Common myeloid progenitor, CD34-positive (primary cell): ENCODE data around the gene AANAT. TPM values are rescaled to one million over a fixed set of nuclear protein-coding genes. Genes with fewer than 3 reads are reported as not detected.

Source experiments
- CTCF ChIA-PET: fragments of 350-600 bp; sonication (Branson Sonifier 250); formaldehyde crosslinking; loops from one replicate; lab custom pipeline; 2021; ENCODE audit warnings: antibody characterized with exemption; lab: Charles Lee
- POLR2A ChIA-PET: fragments of 350-600 bp; sonication (Branson Sonifier 250); formaldehyde crosslinking; loops from one replicate; lab custom pipeline; 2021; ENCODE audit warnings: antibody characterized with exemption; lab: Charles Lee
- DNase-seq, 3 donors: peaks; one replicate each; pipeline versions ENCODE4 v3.0.0 to v3.0.0-alpha.2; 2013
- H3K27ac ChIP-seq, 2 experiments: 1 replicate in 1 of 2; 2 replicates in 1 of 2; pipeline ENCODE4 v1.7.0; 2013; ENCODE audit warnings: inconsistent platforms in 2 of 2, low read length in 2 of 2, mild to moderate bottlenecking in 2 of 2, low read depth in 1 of 2, moderate library complexity in 1 of 2; ENCODE audit not compliant: severe bottlenecking in 2 of 2, insufficient read depth in 1 of 2, poor library complexity in 1 of 2
- H3K27me3 ChIP-seq, 5 experiments: replicated peaks in 2 of 5; 1 replicate in 3 of 5; 2 replicates in 2 of 5; pipeline versions ENCODE4 v1.6.1 to v1.7.0; 2013; ENCODE audit warnings: low read length in 4 of 5, mild to moderate bottlenecking in 2 of 5, moderate library complexity in 2 of 5, inconsistent platforms in 1 of 5; ENCODE audit not compliant: insufficient read depth in 5 of 5, control insufficient read depth in 4 of 5
- H3K36me3 ChIP-seq, 4 experiments: 1 replicate in 2 of 4; 2 replicates in 2 of 4; pipeline versions ENCODE4 v1.6.1 to v1.7.0; 2013; ENCODE audit warnings: low read length in 3 of 4, control low read depth in 1 of 4, mild to moderate bottlenecking in 1 of 4; ENCODE audit not compliant: control insufficient read depth in 4 of 4, insufficient read depth in 4 of 4
- H3K4me1 ChIP-seq, 4 experiments: 1 replicate in 3 of 4; 2 replicates in 1 of 4; pipeline versions ENCODE4 v1.6.1 to v1.7.1; 2013; ENCODE audit warnings: low read length in 3 of 4, mild to moderate bottlenecking in 3 of 4, control low read depth in 1 of 4, inconsistent platforms in 1 of 4, moderate library complexity in 1 of 4; ENCODE audit not compliant: control insufficient read depth in 4 of 4, insufficient read depth in 4 of 4; ENCODE audit errors: control extremely low read depth in 1 of 4
- H3K4me3 ChIP-seq, 7 experiments: 1 replicate in 4 of 7; 2 replicates in 3 of 7; pipeline versions ENCODE4 v1.5.1 to v1.7.0; 2013; ENCODE audit warnings: mild to moderate bottlenecking in 7 of 7, low read length in 6 of 7, moderate library complexity in 6 of 7, inconsistent platforms in 2 of 7, low read depth in 2 of 7, control low read depth in 1 of 7; ENCODE audit not compliant: insufficient read depth in 4 of 7, control insufficient read depth in 1 of 7; ENCODE audit errors: extremely low read depth in 1 of 7
- H3K9me3 ChIP-seq, 5 experiments: 1 replicate in 4 of 5; 2 replicates in 1 of 5; pipeline versions ENCODE4 v1.6.1 to v1.7.1; 2013; ENCODE audit warnings: low read length in 4 of 5, mild to moderate bottlenecking in 2 of 5, inconsistent platforms in 1 of 5, low read depth in 1 of 5, moderate library complexity in 1 of 5; ENCODE audit not compliant: control insufficient read depth in 4 of 5, insufficient read depth in 2 of 5; ENCODE audit errors: control extremely low read depth in 1 of 5
- WGBS: methylation state at CpG from one replicate; pipeline ENCODE4 v1.1.5; 2013; ENCODE audit not compliant: insufficient coverage; 5-methylcytosine and 5-hydroxymethylcytosine counted together
- polyA plus RNA-seq: library from polyadenylated mRNA; unstranded; fragments of 120-200 nt; gene quantifications from one replicate; pipeline ENCODE4 v1.2.1, GENCODE V29; 2013

Gene AANAT
- polyA plus RNA-seq, result 0.08 TPM

- peaks cover 0 to 13% (median 4%) of the 10 kb centered on the region in 4 experiments for H3K36me3 ChIP-seq
- H3K27ac ChIP-seq, result no peak within 1 kb of the TSS
- H3K9me3 ChIP-seq, result no peaks in the 10 kb centered on the region
- peaks cover 0 to 4% (median 1%) of the 10 kb centered on the region in 4 experiments for H3K4me1 ChIP-seq
- ChIA-PET POLR2A (no interaction called here), CTCF (interaction anchor here (0.9 to 35.3 kb wide), 16 partner anchors 8 to 132 kb away, joined by 3 to 787 read pairs (median 4); partner anchors contain the start of genes RHBDF2 and UBE2O)
- WGBS, result 98% methylated on average over 7 of the region's 11 CpGs
- no peak within 1 kb of the TSS for H3K4me3 ChIP-seq
- H3K27me3 ChIP-seq, result no peaks in the 10 kb centered on the region
- DNase-seq, result no peak
Measured at GRCh38 chr17:76467366-76467765, at the start of gene AANAT. AANAT (plus strand) TSS chr17:76467603; CDS start chr17:76468747, 1,144 bp downstream.

GRCh38 chr17:76419576-76420260, 47.7 kb upstream of the AANAT start:
- Histone ChIP-seq H3K4me3 (no peak overlapping the region), H3K27me3 (no peaks in the 10 kb centered on the region), H3K27ac (no peak overlapping the region), H3K4me1 (peaks cover 0 to 8% (median 7%) of the 10 kb centered on the region in 4 experiments), H3K36me3 (peaks cover 0 to 21% (median 3%) of the 10 kb centered on the region in 4 experiments), H3K9me3 (peaks cover 0 to 4% (median 0%) of the 10 kb centered on the region in 5 experiments)
- ChIA-PET CTCF (interaction anchor here (1.0 to 1.8 kb wide), 5 partner anchors 9 to 38 kb away, joined by 3 to 7 read pairs (median 3); no protein-coding TSS in a partner anchor), POLR2A (no interaction called here)
- peak in 1 of 3 donors; percentile 26 for DNase-seq
- 97% methylated on average over 16 of the region's 17 CpGs for WGBS

- CTCF ChIA-PET, result interaction anchor here (1.0 to 1.5 kb wide), 5 partner anchors 10 to 37 kb away, joined by 3 to 4 read pairs (median 3); no protein-coding TSS in a partner anchor
- Histone ChIP-seq H3K9me3 (peaks cover 0 to 4% (median 0%) of the 10 kb centered on the region in 5 experiments), H3K27me3 (no peaks in the 10 kb centered on the region), H3K4me3 (no peak overlapping the region), H3K27ac (no peak overlapping the region), H3K4me1 (peaks cover 0 to 3% (median 0%) of the 10 kb centered on the region in 4 experiments), H3K36me3 (peaks cover 0 to 21% (median 3%) of the 10 kb centered on the region in 4 experiments)
- POLR2A ChIA-PET, result no interaction called here
- DNase-seq, result no peak
- 95% methylated on average over 10 of the region's 10 CpGs for WGBS
Measured at GRCh38 chr17:76420356-76421043, 46.9 kb upstream of the AANAT start.

GRCh38 chr17:76421044-76421407, 46.4 kb upstream of the AANAT start:
- no peak for DNase-seq
- CTCF ChIA-PET, result interaction anchor here (1.0 to 1.5 kb wide), 3 partner anchors 13 to 37 kb away, joined by 3 read pairs; no protein-coding TSS in a partner anchor

GRCh38 chr17:76422406-76422805, 45.0 kb upstream of the AANAT start:
- H3K36me3 ChIP-seq, result peaks cover 0 to 18% (median 3%) of the 10 kb centered on the region in 4 experiments
- H3K4me1 ChIP-seq, result peaks cover 0 to 9% (median under 1%) of the 10 kb centered on the region in 4 experiments
- CTCF ChIA-PET, result interaction anchor here (0.6 to 2.0 kb wide), 4 partner anchors 12 to 82 kb away, joined by 3 to 9 read pairs (median 4); no protein-coding TSS in a partner anchor
- POLR2A ChIA-PET, result interaction anchor here (0.6 kb wide), 1 partner anchor 92 kb away, joined by 4 read pairs; no protein-coding TSS in a partner anchor
- WGBS, result 97% methylated on average over 7 of the region's 8 CpGs
- H3K27me3 ChIP-seq, result no peaks in the 10 kb centered on the region
- no peak for DNase-seq
- no peak overlapping the region for H3K4me3 ChIP-seq
- peaks cover 0 to 4% (median 0%) of the 10 kb centered on the region in 5 experiments for H3K9me3 ChIP-seq
- no peak overlapping the region for H3K27ac ChIP-seq

More at GRCh38 chr17:76421044-76421407, 46.4 kb upstream of the AANAT start:
- peaks cover 0 to 21% (median 3%) of the 10 kb centered on the region in 4 experiments for H3K36me3 ChIP-seq
- peaks cover 0 to 4% (median 0%) of the 10 kb centered on the region in 5 experiments for H3K9me3 ChIP-seq
- 100% methylated on average over 2 of the region's 7 CpGs for WGBS
- no peak overlapping the region for H3K27ac ChIP-seq
- POLR2A ChIA-PET, result no interaction called here
- H3K4me1 ChIP-seq, result peaks cover 0 to 3% (median 0%) of the 10 kb centered on the region in 4 experiments
- no peak overlapping the region for H3K4me3 ChIP-seq
- H3K27me3 ChIP-seq, result no peaks in the 10 kb centered on the region

GRCh38 chr17:76422860-76423259, 44.5 kb upstream of the AANAT start:
- no peak for DNase-seq
- H3K27me3 ChIP-seq, result no peaks in the 10 kb centered on the region
- CTCF ChIA-PET, result interaction anchor here (0.6 to 2.0 kb wide), 5 partner anchors 12 to 133 kb away, joined by 3 to 9 read pairs (median 3); no protein-coding TSS in a partner anchor
- H3K27ac ChIP-seq, result no peak overlapping the region
- H3K4me1 ChIP-seq, result peaks cover 0 to 14% (median 2%) of the 10 kb centered on the region in 4 experiments
- H3K9me3 ChIP-seq, result peaks cover 0 to 4% (median 0%) of the 10 kb centered on the region in 5 experiments
- H3K4me3 ChIP-seq, result no peak overlapping the region
- POLR2A ChIA-PET, result interaction anchor here (0.6 kb wide), 1 partner anchor 92 kb away, joined by 4 read pairs; no protein-coding TSS in a partner anchor
- WGBS, result 100% methylated on average over 6 of the region's 6 CpGs
- H3K36me3 ChIP-seq, result peaks cover 0 to 16% (median 3%) of the 10 kb centered on the region in 4 experiments
